DMS53 treated with DMSO at 0.1 percent for 48 hours (cell line): ENCODE results near the gene G3BP2.
"Not testable (repeated sequence)": the region's sequence is repeated elsewhere in the genome, so short reads cannot be mapped to it uniquely, and the experiment has no call there.

Experiments
- DNase-seq: peaks from one replicate; lab custom pipeline; 2025; ENCODE audit not compliant: unreplicated experiment; lab: John Stamatoyannopoulos, UW

G3BP2 gene

DNA sequence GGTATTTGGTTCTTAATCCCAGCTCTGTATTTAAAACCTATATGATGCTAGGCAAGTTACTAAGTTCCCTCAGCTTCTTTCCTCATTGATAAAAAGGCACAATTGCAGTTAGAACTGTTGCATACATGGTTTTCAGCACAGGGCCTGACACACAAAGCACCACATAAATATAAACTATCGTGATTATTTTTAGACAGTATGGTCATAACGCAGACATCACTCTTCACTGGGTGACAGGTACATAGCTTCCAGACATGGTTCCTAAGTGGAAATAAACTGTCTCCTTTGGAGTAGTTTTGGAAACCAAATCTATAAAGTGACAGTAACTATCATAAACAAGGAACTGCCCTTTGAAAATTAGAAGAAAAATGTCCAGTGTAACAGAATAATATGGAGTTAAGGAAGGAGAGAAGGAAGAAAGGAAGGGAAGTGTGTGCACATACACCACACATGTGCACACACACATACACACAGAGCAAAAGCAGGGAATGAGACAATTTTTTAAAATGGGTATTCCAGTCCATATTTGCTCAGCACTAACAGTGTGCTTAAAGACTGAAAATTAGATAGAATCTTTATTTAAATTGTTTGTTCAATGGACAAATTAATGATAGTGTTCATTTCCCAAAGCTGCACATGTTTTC, 12.5 kb upstream of the G3BP2 start:
- DNase-seq: no peak

DNA sequence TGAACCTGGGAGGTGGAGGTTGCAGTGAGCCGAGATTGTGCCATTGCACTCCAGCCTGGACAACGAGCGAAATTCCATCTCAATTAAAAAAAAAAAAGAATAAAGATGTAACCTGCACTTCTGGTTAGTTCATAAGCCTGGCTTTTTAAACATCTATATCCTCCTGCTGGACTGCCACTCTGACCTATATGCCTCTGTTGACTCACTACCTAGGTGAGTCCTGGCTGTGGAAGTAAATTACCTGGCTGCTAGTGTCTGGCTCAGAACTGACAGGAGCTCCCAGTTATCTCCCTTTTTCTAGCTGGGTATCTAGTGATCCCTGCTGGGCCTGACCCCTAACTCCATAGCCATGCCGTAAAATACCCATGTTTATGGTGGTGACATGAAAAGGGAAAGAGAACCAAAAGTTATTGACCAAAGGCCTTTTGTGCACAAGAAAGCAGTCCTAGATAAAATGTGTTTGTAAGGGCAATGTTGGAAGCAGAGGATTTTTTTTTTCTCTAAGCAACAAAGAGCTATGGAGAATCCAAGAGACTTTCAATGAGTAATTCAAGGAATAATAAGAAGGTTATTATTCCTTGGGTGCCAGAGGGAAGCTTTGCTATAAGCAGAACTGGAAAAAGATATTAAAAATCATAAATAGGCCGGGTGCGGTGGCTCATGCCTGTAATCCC, 10.4 kb upstream of the G3BP2 start:
- no peak for DNase-seq

DNA sequence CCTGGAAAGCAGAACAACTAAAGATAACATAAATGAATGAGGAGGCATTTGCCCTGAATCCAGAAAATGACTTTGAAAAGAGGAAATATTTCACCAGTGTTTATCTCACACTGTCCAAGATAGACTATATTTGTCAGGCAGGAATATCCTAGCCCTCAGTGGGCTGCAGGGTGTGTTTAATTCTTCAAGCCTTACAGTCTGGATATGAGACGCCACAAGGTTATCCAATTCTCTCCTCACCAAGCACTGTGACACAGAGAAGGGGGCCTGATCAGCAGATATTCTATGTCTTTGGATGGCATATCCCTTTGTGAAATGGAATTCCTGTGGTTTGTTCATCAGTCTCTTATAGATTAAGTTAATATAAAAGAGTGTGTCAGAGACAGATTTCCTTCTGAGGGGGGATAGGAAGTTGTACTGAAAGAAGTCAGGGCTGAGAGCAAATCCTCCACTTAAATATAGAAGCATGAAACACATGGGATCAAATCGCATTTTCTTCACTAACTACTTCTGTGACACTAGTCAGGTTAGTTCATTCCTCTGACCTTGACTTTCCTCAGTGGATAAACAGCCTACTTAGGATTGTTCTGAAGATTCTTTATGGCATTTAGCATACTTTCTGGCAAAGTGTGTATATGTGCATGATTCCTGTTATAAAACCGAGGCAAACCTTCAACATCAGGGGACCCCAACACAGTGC, 6.8 kb upstream of the G3BP2 start:
- no peak for DNase-seq

DNA sequence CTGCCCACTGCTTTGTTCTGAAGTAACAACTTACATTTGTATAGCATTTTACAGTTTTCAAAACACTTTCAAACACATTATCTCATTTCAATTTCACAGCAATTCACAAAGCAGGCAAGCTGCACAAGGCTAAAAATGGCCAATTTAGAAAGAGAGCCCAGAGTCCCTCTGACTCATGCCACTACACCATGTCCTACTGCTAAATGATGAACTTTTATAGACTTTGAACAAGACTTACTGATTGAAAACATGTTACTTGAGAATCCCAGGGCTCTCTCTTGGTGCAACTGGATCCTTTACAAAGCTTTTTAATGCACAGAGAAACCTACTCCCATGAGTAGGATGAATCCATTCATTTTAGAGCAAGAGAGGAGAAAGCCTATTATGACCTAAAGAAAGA, 5.8 kb upstream of the G3BP2 start:
- DNase-seq: no peak

DNA sequence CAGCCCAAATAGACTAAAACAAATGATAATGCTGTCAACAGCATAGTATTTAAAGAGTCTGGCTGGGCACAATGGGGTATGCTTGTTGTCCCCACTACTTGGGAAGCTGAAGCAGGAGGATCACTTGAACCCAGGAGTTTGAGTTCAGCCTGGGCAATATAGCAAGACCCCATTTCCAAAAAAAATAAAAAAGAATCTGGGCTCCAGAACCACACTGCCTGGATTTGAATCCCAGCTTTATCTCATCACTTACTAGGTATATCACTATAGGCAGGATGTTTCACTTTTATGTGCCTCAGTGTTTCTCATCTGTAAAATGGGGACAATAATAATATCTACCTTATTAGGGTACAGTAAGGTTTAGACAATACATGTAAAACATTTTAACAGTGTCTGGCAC, 5.3 kb upstream of the G3BP2 start:
- no peak for DNase-seq

DNA sequence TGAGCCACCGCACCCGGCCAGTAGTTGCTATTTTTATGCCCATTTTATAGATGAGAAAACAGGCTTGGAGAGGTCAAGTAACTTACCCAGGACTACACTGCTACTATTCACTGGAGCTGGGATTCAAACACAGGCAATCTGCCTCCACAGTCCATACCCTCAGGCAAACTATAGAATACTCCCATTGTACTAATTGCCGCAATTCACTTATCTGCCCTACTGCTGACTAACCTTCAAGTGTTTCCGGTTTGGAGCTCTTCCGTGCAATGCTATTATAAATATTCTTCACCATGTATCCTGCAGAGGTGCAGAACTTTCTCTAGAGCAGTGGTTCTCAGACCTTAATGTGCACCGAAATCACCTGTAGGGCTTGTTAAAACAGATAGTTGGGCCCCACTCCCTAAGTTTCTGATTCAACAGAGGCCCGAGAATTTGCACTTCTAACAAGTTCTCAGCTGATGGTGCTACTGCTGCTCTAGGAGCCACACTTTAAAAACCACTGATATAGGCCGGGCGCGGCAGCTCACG, 1.9 kb upstream of the G3BP2 start:
- DNase-seq: no peak

DNA sequence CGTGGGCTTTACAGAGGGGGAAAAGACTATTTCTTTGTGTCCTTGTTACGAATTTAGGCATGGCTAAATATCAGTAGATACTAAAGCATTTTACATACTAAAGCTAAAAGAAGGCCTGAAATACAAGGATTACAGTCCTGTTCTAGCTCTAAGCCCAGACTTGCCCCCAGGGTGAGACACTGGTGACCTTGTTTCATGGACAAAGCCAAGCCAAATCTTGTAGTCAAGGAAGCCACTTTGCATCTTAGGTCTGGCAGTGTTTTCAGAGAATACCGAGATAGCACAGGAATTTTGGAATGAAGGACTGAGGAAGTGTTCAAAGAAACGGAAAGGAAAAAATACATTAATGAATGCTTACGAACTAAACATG, 733 bp upstream of the G3BP2 start:
- DNase-seq: peak; percentile 43

DNA sequence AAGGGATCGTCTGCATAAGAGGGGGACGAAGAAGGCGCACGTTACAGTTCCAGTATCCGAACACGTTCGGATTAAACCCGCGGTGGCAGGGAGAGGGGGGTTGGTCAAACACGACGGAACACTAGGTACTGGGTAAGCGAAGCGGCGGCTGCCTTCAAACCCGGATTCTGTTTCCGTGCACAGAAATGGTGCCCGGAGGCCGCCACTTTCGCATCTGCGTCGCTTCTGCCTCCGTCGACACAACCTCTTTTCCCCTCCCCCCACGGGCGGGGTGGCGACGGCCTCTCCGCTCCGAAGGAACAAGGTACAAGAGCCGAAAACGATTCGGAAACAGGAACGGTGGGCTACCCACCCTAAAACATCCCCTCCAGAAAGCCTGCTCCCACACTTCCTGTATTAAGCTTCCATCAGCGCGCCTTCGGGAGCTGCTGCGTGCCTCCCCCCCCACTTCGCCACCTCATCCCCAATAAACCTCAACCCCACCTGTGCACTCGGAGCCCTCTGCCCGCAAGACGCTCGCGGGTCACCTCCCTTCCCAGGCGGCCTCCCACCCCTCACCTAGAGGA, 667 bp downstream of the G3BP2 start:
- peak; percentile 32 for DNase-seq

DNA sequence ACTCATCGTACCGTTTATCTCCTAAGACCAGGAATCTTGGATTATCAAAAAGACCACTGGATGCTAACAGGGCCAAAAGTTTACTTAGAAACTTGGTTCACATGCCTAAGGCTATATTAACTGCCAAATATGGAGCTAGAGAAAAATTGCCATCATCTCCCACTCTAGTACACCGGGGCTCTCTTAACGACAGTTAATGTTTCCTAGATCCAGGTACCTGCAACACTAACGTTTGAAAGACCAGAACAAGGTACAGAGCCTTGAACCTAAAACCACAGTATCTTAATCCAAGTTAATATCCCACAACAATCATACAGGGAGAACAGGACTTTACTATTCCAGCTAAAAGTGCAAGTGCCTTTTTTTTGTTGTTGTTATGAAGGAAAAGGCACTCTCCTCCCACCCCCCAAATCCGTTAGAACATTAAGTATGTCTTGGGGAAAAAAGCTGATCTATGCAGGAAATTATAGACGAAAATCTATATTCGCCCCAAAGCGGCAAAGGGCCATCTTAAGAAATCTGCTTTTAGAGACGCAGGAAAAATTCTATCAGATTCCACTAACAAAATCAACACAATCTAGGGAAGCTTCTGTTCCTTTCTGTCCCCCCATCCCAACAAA, 1.3 kb downstream of the G3BP2 start:
- DNase-seq: no peak

DNA sequence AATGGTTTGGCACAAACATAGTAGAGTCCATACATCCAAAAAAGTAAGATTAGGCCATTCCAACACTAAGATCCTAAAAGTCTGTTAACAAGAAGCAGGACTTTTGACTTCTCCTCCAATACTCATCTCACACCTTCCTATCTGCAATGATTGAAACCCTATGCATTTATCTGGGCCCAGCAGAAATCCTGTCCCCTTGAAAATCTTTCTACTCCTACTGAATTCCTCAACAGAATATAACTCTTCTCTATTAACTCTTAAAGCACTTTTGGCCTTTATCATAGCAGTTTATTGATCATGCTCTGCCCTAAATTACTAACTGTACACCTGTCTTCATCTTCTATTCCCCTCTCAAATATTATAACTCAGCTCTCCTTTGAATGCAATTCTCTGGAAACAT, 4.6 kb downstream of the G3BP2 start:
- no peak for DNase-seq

DNA sequence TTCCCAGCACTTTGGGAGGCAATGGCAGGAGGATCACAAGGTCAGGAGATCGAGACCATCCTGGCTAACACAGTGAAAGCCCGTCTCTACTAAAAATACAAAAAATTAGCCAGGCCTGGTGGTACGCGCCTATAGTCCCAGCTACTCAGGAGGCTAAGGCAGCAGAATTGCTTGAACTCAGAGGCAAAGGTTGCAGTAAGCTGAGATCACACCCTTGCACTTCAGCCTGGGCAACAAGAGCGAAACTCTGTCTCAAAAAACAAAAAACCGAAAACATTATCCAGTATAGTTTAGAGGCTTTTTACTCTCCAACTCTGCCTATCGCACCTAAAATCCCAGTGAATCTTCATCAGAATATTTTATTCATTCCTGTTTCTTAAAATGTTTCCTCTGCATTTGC, 5.6 kb downstream of the G3BP2 start:
- DNase-seq: not testable (repeated sequence)

DNA sequence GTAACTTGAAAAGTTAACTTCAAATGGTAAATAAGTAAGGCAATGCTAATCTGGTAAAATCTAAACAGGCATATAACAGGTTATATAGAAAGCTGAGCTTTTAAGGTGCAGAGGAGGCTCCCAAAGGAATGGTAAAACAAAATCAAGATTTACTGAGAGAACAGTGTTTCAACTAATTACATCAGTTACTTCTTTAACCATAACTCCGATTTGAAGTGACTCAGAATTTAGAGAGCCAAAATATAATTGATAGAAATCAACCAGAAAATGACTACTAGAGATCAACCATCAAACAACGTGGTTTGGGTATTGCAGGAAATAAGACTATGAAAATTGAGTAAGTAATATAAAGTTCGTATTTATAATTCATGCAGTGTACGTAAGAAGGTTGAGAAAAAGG, 6.9 kb downstream of the G3BP2 start:
- no peak for DNase-seq

DNA sequence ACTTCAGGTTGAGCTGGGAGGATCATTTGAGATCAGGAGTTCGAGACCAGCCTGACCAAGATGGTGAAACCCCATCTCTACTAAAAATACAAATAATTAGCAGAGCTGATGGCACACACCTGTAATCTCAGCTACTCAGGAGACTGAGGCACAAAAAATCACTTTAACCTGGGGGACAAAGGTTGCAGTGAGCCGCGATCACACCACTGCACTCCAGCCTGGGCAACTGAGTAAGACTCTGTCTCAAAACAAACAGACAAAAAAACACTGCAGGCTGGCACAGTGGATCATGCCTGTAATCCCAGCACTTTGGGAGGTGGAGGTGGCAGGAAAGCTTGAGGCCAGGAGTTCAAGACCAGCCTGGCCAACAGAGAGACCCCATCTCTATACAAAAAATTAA, 8.6 kb downstream of the G3BP2 start:
- not testable (repeated sequence) for DNase-seq

DNA sequence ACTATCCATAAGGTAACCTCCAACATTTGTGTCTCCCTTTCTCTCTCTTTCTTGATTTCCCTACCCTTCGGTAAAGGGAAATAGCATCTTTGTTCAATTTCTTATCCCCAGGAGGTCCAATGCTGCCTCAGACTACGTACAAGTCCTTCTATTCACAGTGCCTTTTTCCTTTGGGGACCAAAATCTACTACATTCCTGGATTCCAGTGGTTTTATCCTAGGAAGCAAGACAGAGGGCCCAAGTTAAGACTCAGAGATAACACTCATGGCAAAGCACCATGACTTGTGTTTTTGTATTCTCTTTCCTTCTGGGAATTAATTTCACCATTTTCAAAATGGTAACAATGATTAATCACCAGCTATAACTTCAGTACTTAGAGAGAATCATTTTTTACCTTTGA, 10.6 kb downstream of the G3BP2 start:
- DNase-seq: no peak

DNA sequence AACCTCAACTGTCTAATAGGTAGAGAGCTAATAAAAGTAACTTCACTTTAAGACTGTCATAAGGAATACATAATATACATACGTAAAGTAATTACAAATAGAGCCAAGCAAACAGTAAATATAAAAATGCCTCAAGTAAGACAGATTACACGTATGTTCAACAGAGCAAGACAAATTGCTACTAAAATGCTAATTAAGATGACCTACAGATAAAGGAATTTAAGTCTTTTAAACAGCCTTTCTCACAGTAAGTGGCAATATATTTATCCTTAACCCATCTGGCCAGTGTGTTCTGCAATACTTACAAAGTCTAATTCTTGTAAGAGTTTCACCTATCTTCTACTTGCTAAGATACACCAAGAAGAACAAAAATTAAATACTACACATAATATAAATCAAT, 12.7 kb downstream of the G3BP2 start:
- DNase-seq: no peak

DNA sequence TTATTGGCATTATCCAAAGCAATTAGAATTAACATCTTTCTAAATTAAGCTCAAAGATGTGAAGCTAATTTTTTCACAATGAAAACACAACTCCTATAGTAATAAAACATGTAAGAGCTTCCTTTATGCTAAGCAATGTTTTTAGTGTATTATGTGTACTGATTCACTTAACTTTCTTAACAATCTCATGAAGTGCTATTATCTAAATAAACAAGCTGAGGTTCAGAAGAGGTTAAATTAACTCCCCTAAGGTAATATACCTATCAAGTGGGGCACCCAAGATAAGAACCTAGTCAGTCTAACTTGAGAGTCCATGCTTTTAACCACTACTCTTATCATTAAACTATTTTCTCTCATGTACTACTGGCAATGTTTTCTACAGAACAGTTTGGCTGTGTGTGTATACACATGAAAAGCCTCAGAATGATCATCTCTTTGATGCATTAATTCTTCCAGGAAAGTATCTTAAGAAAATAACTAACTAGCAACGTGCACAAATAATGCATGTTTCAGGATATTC, 13.6 kb downstream of the G3BP2 start:
- no peak for DNase-seq

DNA sequence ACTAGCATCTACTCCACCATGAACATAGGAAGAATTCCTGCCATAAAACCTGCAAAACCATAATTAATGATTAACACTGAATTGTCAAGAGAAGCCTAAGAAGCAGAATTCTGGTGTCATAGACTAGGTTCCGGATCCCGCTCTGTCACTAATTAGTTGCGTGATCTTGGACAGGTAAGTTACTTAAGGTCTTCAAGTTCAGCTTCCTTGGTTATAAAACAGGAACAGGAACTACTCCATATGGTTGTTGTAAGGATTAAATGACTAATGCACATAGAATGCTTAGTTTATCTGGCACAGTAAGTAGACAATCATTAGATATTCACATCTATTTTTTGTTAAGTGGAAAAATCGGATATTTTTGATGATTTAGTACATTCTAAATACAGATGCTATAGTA, 14.3 kb downstream of the G3BP2 start:
- no peak for DNase-seq

DNA sequence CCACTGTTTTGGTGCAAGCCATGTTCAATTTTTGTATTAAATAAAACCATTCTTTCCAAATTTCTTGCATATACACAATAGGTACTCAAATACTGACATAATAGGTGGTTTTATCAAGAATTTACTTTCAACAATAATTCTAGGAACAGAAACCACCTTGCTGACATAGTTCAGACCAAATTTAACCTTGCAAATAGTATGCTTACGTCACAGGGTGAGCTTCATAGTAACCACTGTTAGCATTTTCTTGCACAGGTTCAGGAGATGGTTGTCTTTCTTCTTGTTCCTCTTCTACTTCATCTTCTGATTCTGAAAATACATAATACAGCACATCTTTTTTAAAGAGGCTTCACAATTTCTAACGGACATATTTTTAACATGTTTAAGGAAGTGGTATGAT, 17.6 kb downstream of the G3BP2 start:
- DNase-seq: no peak

DNA sequence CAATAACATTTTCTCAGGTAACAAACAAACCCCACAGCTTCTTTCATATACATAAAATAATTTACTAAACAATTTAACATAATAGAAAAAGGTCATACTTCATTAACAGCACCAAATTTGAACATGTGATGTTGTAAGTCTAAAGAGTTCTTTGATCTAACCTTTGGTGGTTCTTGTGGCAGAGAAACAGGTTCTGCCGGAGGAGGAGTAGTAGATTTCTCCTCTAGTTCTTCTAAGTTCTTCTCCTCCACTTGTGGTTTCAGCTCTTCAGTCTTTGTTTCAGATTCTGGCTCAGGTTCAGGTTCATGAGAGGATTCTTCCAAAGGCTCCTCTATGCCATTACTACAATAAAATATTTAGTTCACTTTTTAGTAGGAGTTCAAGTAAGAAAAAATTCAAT, 18.3 kb downstream of the G3BP2 start:
- no peak for DNase-seq

DNA sequence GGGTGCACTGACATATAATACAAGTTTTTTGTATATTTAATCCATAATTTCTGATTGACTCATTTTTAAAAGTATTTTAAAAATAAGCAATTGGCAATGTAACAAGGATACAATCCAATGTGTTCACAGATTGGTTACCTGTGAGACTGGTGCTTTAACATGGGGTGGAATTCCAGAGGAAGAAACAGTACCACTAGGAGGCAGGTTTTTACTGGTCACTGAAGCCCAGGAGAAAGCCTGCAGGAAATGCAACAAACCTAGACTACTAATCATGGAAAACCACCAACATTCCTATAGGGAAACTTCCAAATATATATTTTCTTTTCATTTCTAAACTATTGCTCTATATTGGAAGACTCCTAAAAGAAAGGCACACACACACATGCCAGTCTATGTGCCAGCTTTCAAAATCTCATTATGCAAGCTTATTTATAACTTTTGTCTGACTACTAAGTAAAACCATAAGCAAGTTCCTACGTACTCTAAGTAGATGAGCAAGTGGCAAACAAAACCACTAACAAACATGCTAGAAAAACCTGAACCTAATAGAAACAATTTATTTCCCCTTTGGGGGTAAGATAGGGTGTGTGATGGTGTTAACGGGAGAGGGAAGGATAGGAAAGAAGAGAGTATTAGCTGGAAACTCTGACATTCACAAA, 19.2 kb downstream of the G3BP2 start:
- no peak for DNase-seq

DNA sequence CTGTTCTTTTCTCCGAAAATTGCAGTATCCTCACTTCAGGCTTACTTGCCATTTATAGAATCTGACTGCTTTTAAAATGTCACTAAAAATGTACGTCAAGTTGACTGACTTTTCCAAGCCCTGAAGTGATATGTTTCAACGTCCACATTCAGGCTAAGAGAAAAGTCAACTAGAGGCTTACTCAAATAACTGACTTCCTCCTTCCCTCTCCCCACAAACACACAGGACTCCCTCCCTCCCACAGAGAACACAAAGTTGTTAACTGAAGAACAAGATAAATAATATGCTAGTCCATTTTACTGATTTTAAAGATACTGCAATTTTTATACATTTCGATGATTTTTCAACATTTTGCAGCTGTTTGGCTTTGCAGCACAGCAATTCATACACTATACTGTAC, 29.1 kb downstream of the G3BP2 start:
- DNase-seq: no peak
